Loucy (cell line): ENCODE results near the gene KREMEN1.

Experiments used
- H2AFZ ChIP-seq: fragments of 200-600 bp; sonication (generic); 2 replicates; pipeline ENCODE4 v1.6.0; 2016; ENCODE audit warnings: antibody characterized with exemption, mild to moderate bottlenecking, low read length, moderate library complexity
- H3F3A ChIP-seq: fragments of 200-600 bp; 2 replicates; pipeline ENCODE4 v1.6.0; 2016; ENCODE audit warnings: antibody characterized with exemption, low read depth, mild to moderate bottlenecking
- H3K27me3 ChIP-seq: fragments of 200-600 bp; sonication (generic); 2 replicates; pipeline ENCODE4 v1.6.1; 2014; ENCODE audit warnings: low read length, mild to moderate bottlenecking; ENCODE audit not compliant: insufficient read depth, poor library complexity, severe bottlenecking
- H3K36me3 ChIP-seq: fragments of 200-600 bp; sonication (generic); 2 replicates; pipeline ENCODE4 v1.6.1; 2016; ENCODE audit warnings: low read length; ENCODE audit not compliant: insufficient read depth
- H3K4me1 ChIP-seq: fragments of 200-600 bp; sonication (generic); 2 replicates; pipeline ENCODE4 v1.5.1; 2014; ENCODE audit warnings: low read length, mild to moderate bottlenecking; ENCODE audit not compliant: insufficient read depth, poor library complexity, severe bottlenecking
- H3K4me2 ChIP-seq: fragments of 200-600 bp; sonication (generic); 2 replicates; pipeline ENCODE4 v1.6.0; 2014; ENCODE audit warnings: antibody characterized with exemption, low read length, low read depth, mild to moderate bottlenecking; ENCODE audit not compliant: poor library complexity, severe bottlenecking
- H3K4me3 ChIP-seq: fragments of 200-600 bp; sonication (generic); 2 replicates; pipeline ENCODE4 v1.5.1; 2014; ENCODE audit warnings: low read length, mild to moderate bottlenecking, mixed read lengths; ENCODE audit not compliant: poor library complexity, severe bottlenecking
- H3K79me2 ChIP-seq: fragments of 200-600 bp; sonication (generic); 2 replicates; pipeline ENCODE4 v1.6.1; 2014; ENCODE audit warnings: low read length; ENCODE audit not compliant: insufficient read depth
- H3K9ac ChIP-seq: fragments of 200-600 bp; sonication (generic); 2 replicates; pipeline ENCODE4 v1.6.0; 2014; ENCODE audit warnings: mild to moderate bottlenecking, low read depth, low read length, moderate library complexity; ENCODE audit not compliant: poor library complexity, severe bottlenecking
- H3K9me2 ChIP-seq: fragments of 200-600 bp; sonication (generic); replicated peaks from 2 replicates; pipeline ENCODE4 v1.6.1; 2016; ENCODE audit warnings: low read depth, low read length, mixed read lengths
- H3K9me3 ChIP-seq: fragments of 200-600 bp; sonication (generic); 2 replicates; pipeline ENCODE4 v1.6.1; 2014; ENCODE audit warnings: mild to moderate bottlenecking, antibody characterized with exemption, low read length, low read depth; ENCODE audit not compliant: insufficient read depth
- H4K20me1 ChIP-seq: fragments of 200-600 bp; sonication (generic); 2 replicates; pipeline ENCODE4 v1.6.0; 2014; ENCODE audit warnings: antibody characterized with exemption, low read length, mild to moderate bottlenecking; ENCODE audit not compliant: insufficient read depth, poor library complexity, severe bottlenecking
- CTCF ChIP-seq: fragments of 200-600 bp; sonication (generic); conservative IDR thresholded peaks from 2 replicates; pipeline ENCODE4 v1.5.1; 2014; ENCODE audit warnings: mild to moderate bottlenecking, antibody characterized with exemption, low read length
- EZH2phosphoT487 ChIP-seq: fragments of 200-600 bp; IDR thresholded peaks from 2 replicates; pipeline ENCODE4 v1.6.1; 2018; ENCODE audit warnings: antibody characterized with exemption, mild to moderate bottlenecking, moderate library complexity, borderline replicate concordance

The KREMEN1 gene

GRCh38 chr22:29163808-29164207, 91.0 kb downstream of the KREMEN1 start:
- H3K36me3 ChIP-seq = no peaks in the 10 kb centered on the region
- H3K4me3 ChIP-seq = no peak overlapping the region
- no peaks in the 10 kb centered on the region for H3K9me2 ChIP-seq
- H3K9me3 ChIP-seq = no peaks in the 10 kb centered on the region
- no peaks in the 10 kb centered on the region for H4K20me1 ChIP-seq
- no peak overlapping the region for H2AFZ ChIP-seq
- no peak overlapping the region for H3K9ac ChIP-seq
- TF ChIP-seq EZH2phosphoT487 = no peak
- TF ChIP-seq CTCF = no peak
- H3K4me1 ChIP-seq = peaks cover 35% of the 10 kb centered on the region
- H3K79me2 ChIP-seq = no peaks in the 10 kb centered on the region
- H3K4me2 ChIP-seq = no peak overlapping the region
- peaks cover 3% of the 10 kb centered on the region; the same call in 1 of the 2 replicates for H3F3A ChIP-seq
- no peaks in the 10 kb centered on the region for H3K27me3 ChIP-seq

DNA sequence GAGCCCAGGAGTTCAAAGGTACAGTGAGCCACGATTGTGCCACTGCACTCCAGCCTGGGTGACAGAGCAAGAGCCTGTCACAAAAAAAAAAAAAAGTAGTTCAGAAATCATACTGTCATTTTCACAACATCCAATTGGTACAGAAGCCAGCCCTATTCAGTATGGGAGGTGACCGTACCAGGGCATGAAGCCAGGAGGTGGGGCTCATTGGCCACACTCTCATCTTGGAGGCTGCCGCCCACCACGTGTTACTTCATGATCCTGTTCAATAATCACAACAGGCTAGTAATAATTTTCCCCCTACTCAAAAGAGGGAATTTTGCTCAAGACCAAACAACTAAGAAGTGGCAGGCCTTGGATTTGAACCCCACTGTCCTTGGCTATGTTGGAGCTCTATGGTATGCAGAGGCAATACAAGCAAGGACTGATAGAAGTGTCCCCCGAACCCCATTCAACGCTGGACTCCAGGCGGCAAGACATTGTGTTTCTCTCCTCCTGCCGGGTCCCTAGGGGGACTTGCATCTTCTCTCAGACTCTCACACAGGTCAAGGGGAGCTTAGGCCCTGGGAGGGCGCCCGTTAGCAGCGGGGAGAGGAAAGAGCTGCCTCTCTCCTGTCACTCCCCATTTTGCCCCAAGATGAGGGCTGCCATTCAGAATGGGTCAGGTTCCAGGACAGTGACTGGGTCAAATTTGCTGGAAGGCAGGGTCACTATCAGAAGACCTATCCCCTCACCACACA, 92.7 kb downstream of the KREMEN1 start:
- no peaks in the 10 kb centered on the region for H3K9me3 ChIP-seq
- no peak overlapping the region for H3K9ac ChIP-seq
- no peak overlapping the region for H3K4me3 ChIP-seq
- no peak overlapping the region for H2AFZ ChIP-seq
- no peaks in the 10 kb centered on the region for H3K36me3 ChIP-seq
- no peak overlapping the region for H3K4me2 ChIP-seq
- peaks cover 3% of the 10 kb centered on the region; the same call in 1 of the 2 replicates for H3F3A ChIP-seq
- no peaks in the 10 kb centered on the region for H3K79me2 ChIP-seq
- TF ChIP-seq EZH2phosphoT487 (no peak), CTCF (0 out of 2 replicates have a peak, but pooled peaks have one; percentile 14)
- H3K4me1 ChIP-seq = peaks cover 49% of the 10 kb centered on the region
- H4K20me1 ChIP-seq = no peaks in the 10 kb centered on the region
- H3K27me3 ChIP-seq = no peaks in the 10 kb centered on the region
- H3K9me2 ChIP-seq = no peaks in the 10 kb centered on the region

GRCh38 chr22:29166180-29166579, 93.3 kb downstream of the KREMEN1 start:
- Histone ChIP-seq H3F3A (peaks cover 3% of the 10 kb centered on the region; the same call in 1 of the 2 replicates), H4K20me1 (no peaks in the 10 kb centered on the region), H3K9me3 (no peaks in the 10 kb centered on the region), H3K4me3 (no peak overlapping the region), H3K9me2 (no peaks in the 10 kb centered on the region), H3K9ac (peak overlapping the region; percentile 68), H2AFZ (no peak overlapping the region), H3K4me1 (peaks cover 49% of the 10 kb centered on the region), H3K36me3 (no peaks in the 10 kb centered on the region), H3K4me2 (peak overlapping the region; percentile 82), H3K79me2 (no peaks in the 10 kb centered on the region), H3K27me3 (no peaks in the 10 kb centered on the region)
- no peak for TF ChIP-seq CTCF
- TF ChIP-seq EZH2phosphoT487 = no peak
